ENCODE measurements around the gene TRIML2. TPM values are rescaled to one million over a fixed set of nuclear protein-coding genes. Genes with fewer than 3 reads are reported as not detected.

The TRIML2 gene
- total and polyA plus RNA-seq, 8 donors = not detected

DNA sequence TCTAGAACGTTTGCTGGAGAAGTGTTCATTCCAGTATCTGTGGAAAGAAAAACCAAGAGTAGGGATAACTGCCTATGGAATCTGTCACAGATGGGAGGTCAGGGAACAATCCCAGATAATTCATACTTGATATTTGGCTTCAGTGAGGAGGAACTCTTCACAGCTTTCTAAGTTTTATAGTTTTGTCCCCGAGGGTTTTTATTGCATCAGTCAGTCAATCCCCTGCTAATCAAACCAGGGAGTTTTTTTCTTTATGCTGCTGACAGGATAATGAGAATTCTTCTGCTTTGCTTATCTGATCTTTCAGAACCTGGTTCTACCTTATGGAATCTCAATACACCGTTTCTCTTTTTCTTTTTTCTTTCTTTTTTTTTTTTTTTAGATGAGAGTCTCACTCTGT is 633 bp upstream of the TRIML2 start:
- TF ChIP-seq POLR2A (IDR thresholded peaks at IDR 0.05) (no peak), POLR2AphosphoS5 (IDR thresholded peaks at IDR 0.05) (no peak)
- H3K27ac ChIP-seq = no peak overlapping the region
- no peak overlapping the region for H3K4me3 ChIP-seq
- H3K36me3 ChIP-seq = no peaks in the 10 kb centered on the region
- DNase-seq = no peak
- WGBS, 5 donors = 44 to 54% (median 46%) methylated on average over 3 of the region's 3 CpGs
- H3K27me3 ChIP-seq = no peaks in the 10 kb centered on the region
- peaks cover 0 to 17% (median 4%) of the 10 kb centered on the region in 4 donors for H3K9me3 ChIP-seq
- H3K4me1 ChIP-seq = no peaks in the 10 kb centered on the region
- intact Hi-C loops (cut with DNase I; ENCODE audit: low total_unique reads) = no loop called here

- TF ChIP-seq EP300 (IDR thresholded peaks at IDR 0.05) (no peak), POLR2A (IDR thresholded peaks at IDR 0.05) (no peak), POLR2AphosphoS5 (IDR thresholded peaks at IDR 0.05) (no peak)
- TF ChIP-seq, protein P1, sequence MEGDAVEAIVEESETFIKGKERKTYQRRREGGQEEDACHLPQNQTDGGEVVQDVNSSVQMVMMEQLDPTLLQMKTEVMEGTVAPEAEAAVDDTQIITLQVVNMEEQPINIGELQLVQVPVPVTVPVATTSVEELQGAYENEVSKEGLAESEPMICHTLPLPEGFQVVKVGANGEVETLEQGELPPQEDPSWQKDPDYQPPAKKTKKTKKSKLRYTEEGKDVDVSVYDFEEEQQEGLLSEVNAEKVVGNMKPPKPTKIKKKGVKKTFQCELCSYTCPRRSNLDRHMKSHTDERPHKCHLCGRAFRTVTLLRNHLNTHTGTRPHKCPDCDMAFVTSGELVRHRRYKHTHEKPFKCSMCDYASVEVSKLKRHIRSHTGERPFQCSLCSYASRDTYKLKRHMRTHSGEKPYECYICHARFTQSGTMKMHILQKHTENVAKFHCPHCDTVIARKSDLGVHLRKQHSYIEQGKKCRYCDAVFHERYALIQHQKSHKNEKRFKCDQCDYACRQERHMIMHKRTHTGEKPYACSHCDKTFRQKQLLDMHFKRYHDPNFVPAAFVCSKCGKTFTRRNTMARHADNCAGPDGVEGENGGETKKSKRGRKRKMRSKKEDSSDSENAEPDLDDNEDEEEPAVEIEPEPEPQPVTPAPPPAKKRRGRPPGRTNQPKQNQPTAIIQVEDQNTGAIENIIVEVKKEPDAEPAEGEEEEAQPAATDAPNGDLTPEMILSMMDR (IDR thresholded peaks at IDR 0.05) = no peak
- Histone ChIP-seq H3K27ac (no peak overlapping the region), H3K27me3 (no peaks in the 10 kb centered on the region), H3K4me3 (no peak overlapping the region), H3K9me3 (peaks cover 0 to 17% (median 4%) of the 10 kb centered on the region in 4 donors), H3K4me1 (no peaks in the 10 kb centered on the region), H3K36me3 (no peaks in the 10 kb centered on the region)
- WGBS, 5 donors = 52 to 60% (median 55%) methylated on average over 10 of the region's 10 CpGs
- intact Hi-C loops (cut with DNase I; ENCODE audit: low total_unique reads) = no loop called here
- DNase-seq = no peak
These were observed 1.2 kb downstream of the TRIML2 start for GRCh38 chr4:188107931-188108843.

- Histone ChIP-seq H3K4me1 (no peaks in the 10 kb centered on the region), H3K4me3 (no peak overlapping the region), H3K27me3 (no peaks in the 10 kb centered on the region), H3K36me3 (no peaks in the 10 kb centered on the region), H3K9me3 (peaks cover 0 to 17% (median 4%) of the 10 kb centered on the region in 4 donors), H3K27ac (no peak overlapping the region)
- no peak for TF ChIP-seq POLR2A (IDR thresholded peaks at IDR 0.05)
- TF ChIP-seq EP300 (IDR thresholded peaks at IDR 0.05) = no peak
- TF ChIP-seq, protein P1 (IDR thresholded peaks at IDR 0.05) = no peak
- no peak for TF ChIP-seq POLR2AphosphoS5 (IDR thresholded peaks at IDR 0.05)
- 96 to 98% (median 97%) methylated on average over 39 to 40 of the region's 40 CpGs for WGBS, 5 donors
- DNase-seq = no peak
- intact Hi-C loops (cut with DNase I; ENCODE audit: low total_unique reads) = no loop called here
These were observed 2.9 kb downstream of the TRIML2 start for GRCh38 chr4:188106454-188106853.

DNA sequence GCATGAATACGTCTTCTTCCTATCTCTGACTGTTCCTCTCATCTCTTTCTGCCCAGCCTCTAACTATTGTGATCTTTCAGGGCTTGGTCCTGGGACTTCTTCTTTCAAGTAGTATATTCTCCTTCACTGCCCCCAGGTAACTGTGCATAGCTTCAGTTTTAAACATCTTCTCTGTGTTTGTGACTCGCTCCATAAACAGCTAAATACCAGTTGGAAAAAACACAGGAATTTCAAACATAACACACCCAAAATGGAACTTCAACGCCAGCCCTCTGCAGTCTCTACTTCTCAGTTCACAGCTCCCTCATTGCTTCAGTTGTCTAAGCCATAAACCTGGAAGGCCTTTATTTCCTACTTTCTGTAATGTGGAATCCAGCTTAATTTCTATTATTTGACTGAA is 16.6 kb downstream of the TRIML2 start:
- peaks cover 0 to 4% (median 0%) of the 10 kb centered on the region in 4 donors for H3K9me3 ChIP-seq
- intact Hi-C loops (cut with DNase I; ENCODE audit: low total_unique reads) = no loop called here
- TF ChIP-seq POLR2AphosphoS5 (IDR thresholded peaks at IDR 0.05) = no peak
- TF ChIP-seq EP300 (IDR thresholded peaks at IDR 0.05) = no peak
- TF ChIP-seq POLR2A (IDR thresholded peaks at IDR 0.05) = no peak

GRCh38 chr4:188086858-188087257 is 22.5 kb downstream of the TRIML2 start:
- Histone ChIP-seq H3K27ac (no peak overlapping the region), H3K4me1 (no peaks in the 10 kb centered on the region), H3K36me3 (no peaks in the 10 kb centered on the region), H3K4me3 (no peak overlapping the region), H3K9me3 (peaks cover 0 to 6% (median 0%) of the 10 kb centered on the region in 4 donors), H3K27me3 (no peaks in the 10 kb centered on the region)
- DNase-seq = no peak
- intact Hi-C loops (cut with DNase I; ENCODE audit: low total_unique reads) = no loop called here
- 87 to 92% (median 88%) methylated on average over 6 of the region's 6 CpGs for WGBS, 5 donors
- TF ChIP-seq, protein P1 (IDR thresholded peaks at IDR 0.05) = no peak
- TF ChIP-seq POLR2AphosphoS5 (IDR thresholded peaks at IDR 0.05) = no peak
- no peak for TF ChIP-seq EP300 (IDR thresholded peaks at IDR 0.05)
- TF ChIP-seq POLR2A (IDR thresholded peaks at IDR 0.05) = no peak

More for the DNA sequence above, 16.6 kb downstream of the TRIML2 start:
- H3K27ac ChIP-seq = no peak overlapping the region
- 80 to 90% (median 84%) methylated on average over 3 of the region's 3 CpGs for whole genome bisulfite sequencing, 5 donors
- no peaks in the 10 kb centered on the region for H3K27me3 ChIP-seq
- H3K4me1 ChIP-seq = no peaks in the 10 kb centered on the region
- H3K36me3 ChIP-seq = no peaks in the 10 kb centered on the region
- H3K4me3 ChIP-seq = no peak overlapping the region
- DNase-seq = no peak
